GM19328 (cell line): ENCODE data around the gene SSR1.
"Not testable (repeated sequence)": the region's sequence is repeated elsewhere in the genome, so short reads cannot be mapped to it uniquely, and the experiment has no call there.

Source experiments
- ATAC-seq: cut with Tn5 transposase; IDR thresholded peaks from one replicate; pipeline ENCODE4 v1.9.1; 2021; ENCODE audit warnings: mild to moderate bottlenecking, moderate library complexity; ENCODE audit not compliant: unreplicated experiment

SSR1 gene

GRCh38 chr6:7312616-7313504 lies at the start of gene SSR1:
SSR1 (minus strand) TSS chr6:7313199; CDS start chr6:7313120, 79 bp downstream.
- peak; percentile 98 for ATAC-seq

DNA sequence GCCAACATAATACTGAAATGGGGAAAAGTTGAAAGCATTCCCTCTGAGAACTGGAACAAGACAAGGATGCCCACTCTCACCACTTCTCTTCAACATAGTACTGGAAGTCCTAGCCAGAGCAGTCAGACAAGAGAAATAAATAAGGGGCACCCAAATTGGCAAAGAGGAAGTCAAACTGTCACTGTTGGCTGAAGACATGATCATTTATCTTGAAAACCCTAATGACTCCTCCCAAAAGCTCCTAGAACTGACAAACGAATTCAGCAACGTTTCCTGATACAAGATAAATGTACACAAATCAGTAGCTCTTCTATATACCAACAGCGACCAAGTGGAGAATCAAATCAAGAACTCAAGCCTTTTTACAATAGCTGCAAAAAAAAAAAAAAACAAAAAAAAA lies 38.9 kb upstream of the SSR1 start:
- ATAC-seq, result not testable (repeated sequence)

DNA sequence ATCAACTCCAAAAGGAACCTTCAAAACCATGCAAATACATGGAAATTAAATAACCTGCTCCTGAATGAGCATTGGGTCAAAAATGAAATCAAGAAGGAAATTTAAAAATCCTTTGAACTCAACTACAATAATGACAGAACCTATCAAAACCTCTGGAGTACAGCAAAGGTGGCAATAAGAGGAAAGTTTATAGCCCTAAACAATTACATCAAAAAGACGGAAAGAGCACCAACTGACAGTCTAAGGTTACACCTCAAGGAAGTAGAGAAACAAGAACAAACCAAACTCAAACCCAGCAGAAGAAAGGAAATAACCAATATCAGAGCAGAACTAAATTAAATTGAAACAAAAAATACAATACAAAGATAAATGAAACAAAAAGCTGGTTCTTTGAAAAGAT lies 37.6 kb upstream of the SSR1 start:
- not testable (repeated sequence) for ATAC-seq

DNA sequence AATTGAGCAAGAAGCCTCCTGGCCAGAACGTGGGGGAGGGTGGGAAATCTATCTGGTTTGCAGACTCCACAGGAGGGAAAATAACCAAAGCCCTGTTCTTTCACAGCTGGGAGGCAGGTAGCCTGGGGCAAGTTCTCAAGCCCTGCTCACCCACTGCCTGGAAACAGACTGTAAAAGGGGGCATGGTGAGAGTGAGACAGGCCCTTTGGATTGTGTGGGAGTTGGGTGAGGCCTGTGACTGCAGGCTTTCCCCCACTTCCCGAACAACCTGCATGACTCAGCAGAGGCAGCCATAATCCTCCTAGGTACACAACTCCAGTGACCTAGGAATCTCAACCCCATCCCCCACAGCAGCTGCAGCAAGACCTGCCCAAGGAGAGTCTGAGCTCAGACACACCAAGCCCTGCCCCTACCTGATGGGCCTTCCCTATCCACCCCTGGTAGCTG lies 34.6 kb upstream of the SSR1 start:
- ATAC-seq, result not testable (repeated sequence)

DNA sequence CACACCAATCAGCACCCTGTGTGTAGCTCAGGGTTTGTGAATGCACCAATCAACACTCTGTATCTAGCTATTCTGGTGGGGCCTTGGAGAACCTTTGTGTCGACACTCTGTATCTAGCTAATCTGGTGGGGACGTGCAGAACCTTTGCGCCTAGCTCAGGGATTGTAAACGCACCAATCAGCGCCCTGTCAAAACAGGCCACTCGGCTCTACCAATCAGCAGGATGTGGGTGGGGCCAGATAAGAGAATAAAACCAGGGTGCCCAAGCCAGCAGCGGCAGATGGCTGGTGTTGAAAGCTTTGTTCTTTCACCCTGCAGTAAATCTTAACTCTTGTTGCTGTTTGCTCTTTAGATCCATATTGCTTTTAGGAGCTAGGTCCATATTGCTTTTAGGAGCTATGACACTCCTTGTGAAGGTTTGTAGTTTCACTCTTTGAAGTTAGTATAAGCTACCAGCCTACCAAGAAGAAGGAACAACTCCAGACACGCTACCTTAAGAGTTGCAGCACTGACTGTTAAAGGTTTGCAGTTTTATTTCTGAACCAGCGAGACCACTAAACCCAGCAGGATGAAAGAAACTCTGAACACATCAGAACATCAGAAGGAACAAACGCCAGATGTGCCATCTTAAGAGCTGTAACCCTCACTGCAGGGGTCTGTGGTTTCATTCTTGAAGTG lies 31.9 kb upstream of the SSR1 start:
- ATAC-seq, result not testable (repeated sequence)

- ATAC-seq, result no peak
These were observed 30.8 kb upstream of the SSR1 start for GRCh38 chr6:7343546-7344475.

GRCh38 chr6:7341989-7342742 lies 29.2 kb upstream of the SSR1 start:
- no peak for ATAC-seq

DNA sequence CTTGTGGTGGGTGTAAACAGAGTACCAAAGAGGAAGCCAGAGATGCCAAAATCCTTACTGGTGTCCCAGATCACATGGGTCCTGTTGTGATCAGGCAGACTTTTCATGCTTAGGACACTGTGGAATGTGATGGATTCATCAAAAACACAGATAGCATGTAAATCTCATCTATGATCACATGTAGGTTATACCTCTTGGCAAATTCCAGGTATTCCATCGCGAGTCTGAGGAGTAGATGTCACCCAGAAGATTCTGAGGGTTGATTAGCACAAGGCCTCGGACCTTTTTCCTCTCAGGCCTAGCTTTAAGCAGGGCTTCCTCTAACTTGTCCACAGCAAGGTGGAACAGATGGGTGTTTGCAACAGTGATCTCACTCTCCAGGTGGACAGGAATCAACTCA lies 28.3 kb upstream of the SSR1 start:
- no peak for ATAC-seq

DNA sequence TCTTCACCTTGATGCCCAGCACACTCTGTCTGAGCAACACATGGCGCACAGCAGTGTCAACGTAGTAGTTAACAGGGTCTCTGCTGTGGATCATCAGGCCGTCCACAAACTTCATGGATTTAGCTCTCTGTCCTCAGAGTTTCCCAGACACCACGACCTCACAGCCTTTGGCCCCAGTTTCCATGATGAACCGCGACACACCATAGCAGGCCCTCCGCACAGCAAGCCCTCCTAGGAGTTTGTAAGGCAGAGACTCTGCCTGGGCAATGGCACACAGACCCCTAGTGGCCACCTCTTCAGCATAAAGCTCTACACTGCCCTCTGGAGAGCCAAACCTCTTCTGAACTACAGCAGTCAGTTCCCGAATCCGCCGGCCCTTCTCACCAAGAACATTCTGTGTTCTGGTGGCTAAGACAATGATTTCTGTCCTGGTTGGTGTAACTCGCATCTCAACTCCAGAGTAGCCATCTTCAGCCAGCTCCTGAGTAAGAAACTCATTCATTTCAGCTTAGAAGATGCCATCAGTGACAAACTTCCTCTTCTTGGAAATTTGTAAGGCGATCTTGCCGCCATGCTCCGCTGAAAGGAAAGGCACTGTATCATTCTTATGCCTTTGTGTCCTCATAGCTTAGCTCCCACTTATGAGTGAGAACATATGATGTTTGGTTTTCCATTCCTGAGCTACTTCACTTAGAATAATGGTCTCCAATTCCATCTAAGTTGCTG lies 26.2 kb upstream of the SSR1 start:
- not testable (repeated sequence) for ATAC-seq

- ATAC-seq, result no peak
These were observed 25.0 kb upstream of the SSR1 start for GRCh38 chr6:7338031-7338430.

DNA sequence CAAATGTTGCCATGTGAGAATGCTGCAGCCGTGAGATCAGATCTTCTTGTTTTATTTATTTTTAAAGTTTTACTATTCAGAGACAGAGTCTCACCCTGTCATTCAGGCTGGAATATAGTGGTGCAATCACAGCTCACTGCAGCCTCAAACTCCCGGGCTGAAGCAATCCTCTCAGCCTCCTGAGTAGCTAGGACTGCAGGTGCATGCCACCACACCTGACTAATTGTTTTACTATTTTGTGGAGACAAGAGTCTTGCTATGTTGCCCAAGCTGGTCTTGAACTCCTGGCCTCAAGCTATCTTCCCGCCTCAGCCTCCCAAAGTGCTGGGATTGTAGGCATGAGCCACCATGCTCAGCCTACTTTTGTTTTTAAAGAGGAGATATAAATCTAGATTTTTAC lies 22.5 kb upstream of the SSR1 start:
- no peak for ATAC-seq

GRCh38 chr6:7334685-7335084 lies 21.7 kb upstream of the SSR1 start:
- no peak for ATAC-seq

GRCh38 chr6:7332090-7332745 lies 19.2 kb upstream of the SSR1 start:
- no peak for ATAC-seq

DNA sequence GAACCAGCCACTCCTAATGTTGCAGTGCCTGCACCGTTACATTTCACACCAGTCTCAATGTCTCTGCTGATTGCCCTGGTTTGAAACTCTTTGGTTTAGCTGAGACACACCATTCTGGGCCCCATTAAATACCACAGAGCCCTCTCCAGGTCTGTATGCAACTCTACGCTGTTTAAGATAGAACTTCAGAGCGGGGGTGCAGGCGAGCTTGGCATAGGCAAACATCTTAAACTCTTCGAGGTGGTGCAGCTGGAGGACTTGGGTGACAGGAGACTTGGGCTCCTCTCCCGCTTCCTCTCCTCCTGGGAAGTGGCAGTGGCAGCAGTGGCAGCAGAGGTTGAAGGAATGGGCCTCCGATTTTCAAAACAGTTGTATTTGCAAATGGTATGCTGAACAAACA lies 18.5 kb upstream of the SSR1 start:
- no peak for ATAC-seq

DNA sequence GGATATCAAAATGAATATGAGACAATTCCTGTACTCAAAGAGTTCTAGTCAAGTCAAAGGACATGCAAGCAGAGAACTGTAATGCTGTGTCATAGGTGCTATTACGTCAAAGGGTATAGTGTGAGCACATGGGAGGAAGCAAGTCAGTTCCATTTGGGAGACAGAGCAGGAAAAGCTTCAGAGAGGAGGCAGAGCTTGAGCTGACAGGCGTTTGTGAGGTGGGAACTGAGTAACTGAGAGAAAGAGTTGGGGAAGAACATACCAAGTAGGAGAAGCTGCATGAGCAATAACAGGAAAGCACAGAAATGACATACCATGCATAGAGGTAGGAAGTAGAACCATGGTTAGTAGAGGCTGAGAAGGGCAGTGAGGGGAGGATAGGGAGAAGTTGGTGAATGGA lies 15.2 kb upstream of the SSR1 start:
- ATAC-seq, result no peak

DNA sequence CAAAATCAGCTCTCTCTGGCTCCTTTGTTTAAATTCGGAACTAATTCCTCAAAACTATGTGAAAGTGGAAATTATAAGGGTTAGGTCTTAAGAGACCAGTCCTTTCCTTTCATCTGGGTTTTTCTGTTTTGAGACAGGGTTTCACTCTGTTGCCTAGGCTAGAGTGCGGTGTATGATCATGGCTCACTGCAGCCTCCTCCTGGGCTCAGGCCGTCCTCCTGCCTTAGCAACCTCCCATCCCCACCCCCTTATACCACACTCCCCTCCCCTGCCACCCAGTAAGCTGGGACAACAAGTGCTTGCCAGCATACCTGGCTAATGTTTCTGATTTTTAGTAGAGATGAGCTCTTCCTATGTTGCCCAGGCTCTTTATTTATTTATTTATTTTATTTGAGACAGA lies 12.8 kb upstream of the SSR1 start:
- no peak for ATAC-seq

DNA sequence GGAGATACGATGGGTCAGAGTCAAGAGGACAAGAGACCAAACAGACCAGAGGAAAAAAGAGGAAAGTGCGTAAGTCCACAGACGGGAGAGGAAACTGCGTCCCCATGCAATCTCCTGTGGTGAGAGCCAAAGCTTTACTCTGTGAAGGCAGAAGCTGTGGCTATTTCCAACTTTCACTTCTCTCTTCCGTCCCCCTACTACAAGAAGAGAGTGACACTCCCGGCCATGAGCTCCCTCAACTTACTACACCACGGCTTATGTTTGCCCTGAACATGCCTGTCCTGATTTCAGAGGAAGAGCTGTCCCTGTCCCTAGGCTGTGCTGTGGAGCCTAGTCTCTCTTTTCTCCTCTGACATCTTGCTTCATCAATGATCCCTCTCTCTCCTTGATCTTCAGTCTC lies 11.5 kb upstream of the SSR1 start:
- no peak for ATAC-seq

- no peak for ATAC-seq
These were observed 10.1 kb upstream of the SSR1 start for GRCh38 chr6:7323074-7323473.

GRCh38 chr6:7321866-7322265 lies 8.9 kb upstream of the SSR1 start:
- ATAC-seq, result not testable (repeated sequence)
